ENCODE measurements around the gene CPM.

- TF ChIP-seq POLR2A (IDR thresholded peaks at IDR 0.05; ENCODE audit: low read length) (no peak), CTCF (IDR thresholded peaks at IDR 0.05) (no peak), ZSCAN20 (CRISPR knock-in tag; IDR thresholded peaks at IDR 0.05) (no peak), MAZ (IDR thresholded peaks at IDR 0.05; ENCODE audit: borderline replicate concordance, low read depth, low read length) (no peak), KDM1A (IDR thresholded peaks at IDR 0.05; ENCODE audit: low read depth) (no peak)
- TF ChIP-seq, protein P1, sequence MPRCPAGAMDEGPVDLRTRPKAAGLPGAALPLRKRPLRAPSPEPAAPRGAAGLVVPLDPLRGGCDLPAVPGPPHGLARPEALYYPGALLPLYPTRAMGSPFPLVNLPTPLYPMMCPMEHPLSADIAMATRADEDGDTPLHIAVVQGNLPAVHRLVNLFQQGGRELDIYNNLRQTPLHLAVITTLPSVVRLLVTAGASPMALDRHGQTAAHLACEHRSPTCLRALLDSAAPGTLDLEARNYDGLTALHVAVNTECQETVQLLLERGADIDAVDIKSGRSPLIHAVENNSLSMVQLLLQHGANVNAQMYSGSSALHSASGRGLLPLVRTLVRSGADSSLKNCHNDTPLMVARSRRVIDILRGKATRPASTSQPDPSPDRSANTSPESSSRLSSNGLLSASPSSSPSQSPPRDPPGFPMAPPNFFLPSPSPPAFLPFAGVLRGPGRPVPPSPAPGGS (IDR thresholded peaks at IDR 0.05) = no peak
Measured at GRCh38 chr12:68831751-68832503, 101.0 kb downstream of the CPM start.

All from A549 (cell line).